NT2/D1 (cell line): Measurements from ENCODE around the gene CARM1.

ENCODE experiments used
- SUZ12 ChIP-seq: IDR thresholded peaks from 2 replicates; pipeline ENCODE4 v1.6.1; 2011; ENCODE audit not compliant: insufficient read length, insufficient read depth; ENCODE audit errors: extremely low read depth
- ZNF274 ChIP-seq: IDR thresholded peaks from 2 replicates; pipeline ENCODE4 v1.6.1; 2011; ENCODE audit warnings: mild to moderate bottlenecking, low read depth, low read length

GRCh38 chr19:10842788-10843187 lies 28.6 kb upstream of the CARM1 start:
- TF ChIP-seq ZNF274 (no peak), SUZ12 (no peak)
